ENCODE results near the gene LSM2.

Gene LSM2

GRCh38 chr6:31775633-31776484 is 30.9 kb downstream of the LSM2 start:
- DNase-seq = no peak

GRCh38 chr6:31775184-31775583 is 31.6 kb downstream of the LSM2 start:
- no peak for DNase-seq

GRCh38 chr6:31771992-31772358 is 34.8 kb downstream of the LSM2 start:
- no peak for DNase-seq

- DNase-seq = no peak
These were observed 35.9 kb downstream of the LSM2 start for GRCh38 chr6:31770860-31771259.

GRCh38 chr6:31769684-31770371 is 36.9 kb downstream of the LSM2 start:
- DNase-seq = peak; percentile 82

- no peak for DNase-seq
These were observed 38.2 kb downstream of the LSM2 start for GRCh38 chr6:31768363-31769257.

- DNase-seq = no peak
These were observed 39.6 kb downstream of the LSM2 start for GRCh38 chr6:31767096-31767645.

- DNase-seq = no peak
These were observed 40.6 kb downstream of the LSM2 start for GRCh38 chr6:31765910-31766794.

- no peak for DNase-seq
These were observed 41.2 kb downstream of the LSM2 start for GRCh38 chr6:31765559-31765909.

- DNase-seq = no peak
These were observed 42.6 kb downstream of the LSM2 start for GRCh38 chr6:31764198-31764597.

GRCh38 chr6:31763619-31763940 is 43.2 kb downstream of the LSM2 start:
- no peak for DNase-seq

GRCh38 chr6:31762878-31763618 is 43.7 kb downstream of the LSM2 start:
- no peak for DNase-seq

- no peak for DNase-seq
These were observed 44.4 kb downstream of the LSM2 start, which contains the start of gene SAPCD1 for GRCh38 chr6:31762356-31762755. SAPCD1 (plus strand) TSS chr6:31762656; CDS start chr6:31763055, 399 bp downstream.

GRCh38 chr6:31761343-31761742 is 45.4 kb downstream of the LSM2 start:
- no peak for DNase-seq

- DNase-seq = no peak
These were observed 46.0 kb downstream of the LSM2 start for GRCh38 chr6:31760790-31761189.

GRCh38 chr6:31758281-31758680 is 48.5 kb downstream of the LSM2 start:
- no peak for DNase-seq

- DNase-seq = no peak
These were observed 53.9 kb downstream of the LSM2 start for GRCh38 chr6:31752739-31753319.

GRCh38 chr6:31750411-31751022 is 56.2 kb downstream of the LSM2 start:
- no peak for DNase-seq

- DNase-seq = no peak
These were observed 57.3 kb downstream of the LSM2 start for GRCh38 chr6:31749301-31750036.
